H1 (cell line): ENCODE data around the gene MX1. TPM values are rescaled to one million over a fixed set of nuclear protein-coding genes. Genes with fewer than 3 reads are reported as not detected.

Experiments
- CTCF ChIA-PET: fragments of 300-600 bp; sonication (Branson Sonifier 250); formaldehyde crosslinking; loops from one replicate; lab custom pipeline; 2021; ENCODE audit not compliant: partially characterized antibody; lab: Charles Lee
- POLR2A ChIA-PET: fragments of 300-600 bp; sonication (Branson Sonifier 250); formaldehyde crosslinking; loops from one replicate; lab custom pipeline; 2021; ENCODE audit warnings: inconsistent platforms; ENCODE audit not compliant: partially characterized antibody; lab: Charles Lee
- DNase-seq, 2 experiments: peaks; one replicate each; pipeline versions ENCODE4 v3.0.0 to v3.0.0-alpha.2; 2010 to 2022; ENCODE audit warnings: low spot score in 2 of 2, low read depth in 1 of 2, mixed read lengths in 1 of 2
- FAIRE-seq: peaks from 2 replicates; lab custom pipeline; 2011; peaks lifted over from hg19 to GRCh38; lab: Jason Lieb, UNC
- H2AFZ ChIP-seq: 2 replicates; pipeline ENCODE4 v1.8.1; 2012; ENCODE audit warnings: low read length, inconsistent platforms
- H2AK5ac ChIP-seq: 2 replicates; pipeline ENCODE4 v1.6.1; 2013; ENCODE audit warnings: low read depth, low read length
- H2BK120ac ChIP-seq: replicated peaks from 2 replicates; pipeline ENCODE3; 2013; ENCODE audit warnings: low read depth, low read length, inconsistent platforms
- H2BK12ac ChIP-seq: 2 replicates; pipeline ENCODE4 v1.6.1; 2013; ENCODE audit warnings: low read depth, low read length
- H2BK15ac ChIP-seq: 2 replicates; pipeline ENCODE4 v1.6.1; 2013; ENCODE audit warnings: low read length
- H2BK20ac ChIP-seq: 2 replicates; pipeline ENCODE4 v1.6.1; 2013; ENCODE audit warnings: low read length
- H2BK5ac ChIP-seq: 2 replicates; pipeline ENCODE4 v1.6.1; 2013; ENCODE audit warnings: low read depth, low read length
- H3K14ac ChIP-seq: 2 replicates; pipeline ENCODE4 v1.6.1; 2013; ENCODE audit warnings: inconsistent platforms; ENCODE audit not compliant: insufficient read length
- H3K18ac ChIP-seq: 2 replicates; pipeline ENCODE4 v1.6.1; 2013; ENCODE audit warnings: low read length; ENCODE audit errors: extremely low read depth
- H3K23ac ChIP-seq: 2 replicates; pipeline ENCODE4 v1.6.1; 2013; ENCODE audit warnings: inconsistent platforms; ENCODE audit not compliant: insufficient read length
- H3K23me2 ChIP-seq: 2 replicates; pipeline ENCODE4 v1.6.1; 2013; ENCODE audit warnings: low read depth, low read length
- H3K27ac ChIP-seq: 2 replicates; pipeline ENCODE4 v1.6.1; 2011; ENCODE audit warnings: low read depth, low read length, inconsistent platforms
- H3K27me3 ChIP-seq, 4 experiments: replicated peaks in 1 of 4; 1 replicate in 1 of 4; 2 replicates in 3 of 4; pipeline versions ENCODE4 v1.6.1 to v1.8.1; 2011 to 2013; ENCODE audit warnings: low read length in 3 of 4, mild to moderate bottlenecking in 3 of 4, inconsistent platforms in 2 of 4, mixed read lengths in 2 of 4, moderate library complexity in 1 of 4; ENCODE audit not compliant: control insufficient read depth in 3 of 4, insufficient read depth in 3 of 4; ENCODE audit errors: extremely low read depth in 1 of 4
- H3K36me3 ChIP-seq, 4 experiments: 2 replicates each; pipeline versions ENCODE4 v1.6.1 to v1.8.1; 2011 to 2013; ENCODE audit warnings: mild to moderate bottlenecking in 4 of 4, low read length in 3 of 4, moderate library complexity in 2 of 4, control low read depth in 1 of 4, inconsistent platforms in 1 of 4; ENCODE audit not compliant: insufficient read depth in 4 of 4, control insufficient read depth in 2 of 4
- H3K4ac ChIP-seq: replicated peaks from 2 replicates; pipeline ENCODE3; 2013; ENCODE audit warnings: low read length, low read depth, mixed read lengths, inconsistent platforms; ENCODE audit not compliant: insufficient read length
- H3K4me1 ChIP-seq, 4 experiments: replicated peaks in 1 of 4; 1 replicate in 1 of 4; 2 replicates in 3 of 4; pipeline versions ENCODE4 v1.6.1 to v1.8.1; 2011 to 2013; ENCODE audit warnings: low read length in 3 of 4, inconsistent platforms in 2 of 4, mixed read lengths in 1 of 4; ENCODE audit not compliant: insufficient read depth in 4 of 4, control insufficient read depth in 3 of 4
- H3K4me2 ChIP-seq, 2 experiments: 2 replicates each; pipeline versions ENCODE4 v1.6.1 to v1.8.1; 2011 to 2013; ENCODE audit warnings: low read depth in 2 of 2, low read length in 2 of 2, control low read depth in 1 of 2, inconsistent platforms in 1 of 2, mild to moderate bottlenecking in 1 of 2; ENCODE audit not compliant: insufficient read depth in 1 of 2
- H3K4me3 ChIP-seq, 4 experiments: fragments of 200-600, 300-600 bp in 1 of 4; sonication (generic), shearing (Covaris generic), sonication (Bioruptor Twin) in 1 of 4; 2 replicates each; pipeline versions ENCODE4 v1.5.1 to v1.8.1; 2011 to 2016; ENCODE audit warnings: low read length in 4 of 4, low read depth in 3 of 4, control low read depth in 2 of 4, inconsistent platforms in 2 of 4, mild to moderate bottlenecking in 2 of 4, mixed read lengths in 1 of 4, moderate library complexity in 1 of 4; ENCODE audit not compliant: insufficient read depth in 2 of 4; ENCODE audit errors: extremely low read depth in 1 of 4
- H3K56ac ChIP-seq: replicated peaks from 2 replicates; pipeline ENCODE3; 2013; ENCODE audit warnings: low read depth, mild to moderate bottlenecking, mixed read lengths, low read length, inconsistent platforms; ENCODE audit not compliant: insufficient read length
- H3K79me1 ChIP-seq: 2 replicates; pipeline ENCODE4 v1.6.1; 2013; ENCODE audit warnings: low read depth, low read length, control low read depth
- H3K79me2 ChIP-seq, 2 experiments: 2 replicates each; pipeline versions ENCODE4 v1.6.1 to v1.8.1; 2012 to 2013; ENCODE audit warnings: low read length in 2 of 2, mild to moderate bottlenecking in 2 of 2, inconsistent platforms in 1 of 2; ENCODE audit not compliant: insufficient read depth in 2 of 2, control insufficient read depth in 1 of 2
- H3K9ac ChIP-seq, 4 experiments: replicated peaks in 1 of 4; 1 replicate in 1 of 4; 2 replicates in 3 of 4; pipeline versions ENCODE4 v1.6.1 to v1.8.1; 2011 to 2013; ENCODE audit warnings: low read depth in 3 of 4, low read length in 3 of 4, control low read depth in 2 of 4, mild to moderate bottlenecking in 2 of 4, moderate library complexity in 2 of 4, inconsistent platforms in 1 of 4; ENCODE audit errors: extremely low read depth in 1 of 4
- H3K9me3 ChIP-seq, 2 experiments: 2 replicates each; pipeline versions ENCODE4 v1.6.1 to v1.8.1; 2012 to 2013; ENCODE audit warnings: mild to moderate bottlenecking in 2 of 2, moderate library complexity in 2 of 2, control low read depth in 1 of 2, inconsistent platforms in 1 of 2, low read depth in 1 of 2, low read length in 1 of 2, mixed read lengths in 1 of 2; ENCODE audit not compliant: insufficient read depth in 2 of 2
- H4K20me1 ChIP-seq, 2 experiments: replicated peaks in 1 of 2; 2 replicates each; pipeline versions ENCODE3 to v1.8.1; 2011 to 2013; ENCODE audit warnings: inconsistent platforms in 2 of 2, low read length in 2 of 2, mild to moderate bottlenecking in 1 of 2; ENCODE audit not compliant: insufficient read depth in 2 of 2, control insufficient read depth in 1 of 2
- H4K5ac ChIP-seq: 2 replicates; pipeline ENCODE4 v1.6.1; 2013; ENCODE audit warnings: low read length, low read depth, mixed read lengths, inconsistent platforms; ENCODE audit not compliant: insufficient read length
- H4K8ac ChIP-seq: 2 replicates; pipeline ENCODE4 v1.8.0; 2013; ENCODE audit warnings: mild to moderate bottlenecking, moderate library complexity, low read length, inconsistent platforms; ENCODE audit not compliant: insufficient read depth; ENCODE audit errors: extremely low read depth
- H4K91ac ChIP-seq: replicated peaks from 2 replicates; pipeline ENCODE3; 2013; ENCODE audit warnings: low read length, mixed read lengths, inconsistent platforms; ENCODE audit not compliant: insufficient read length
- ASH2L ChIP-seq: fragments of 200-600, 300-600 bp; sonication (generic); IDR thresholded peaks from one replicate; pipeline ENCODE4 v1.7.1; 2017; ENCODE audit warnings: low read length
- ATF3 ChIP-seq: IDR thresholded peaks from 2 replicates; pipeline ENCODE4 v1.6.1; 2011; ENCODE audit warnings: low read depth, mild to moderate bottlenecking, low read length; ENCODE audit not compliant: insufficient read depth
- BACH1 ChIP-seq: IDR thresholded peaks from 2 replicates; pipeline ENCODE4 v1.6.1; 2012; ENCODE audit warnings: low read length, improper control_type of control experiment
- BCL11A ChIP-seq, 2 experiments: IDR thresholded peaks; one replicate each; pipeline ENCODE4 v1.6.1; 2011; ENCODE audit warnings: low read depth in 2 of 2, low read length in 2 of 2, mild to moderate bottlenecking in 2 of 2
- EP300 ChIP-seq, 2 experiments: IDR thresholded peaks; 1 replicate in 1 of 2; 2 replicates in 1 of 2; pipeline ENCODE4 v1.6.1; 2011 to 2012; ENCODE audit warnings: low read depth in 2 of 2, low read length in 2 of 2, mild to moderate bottlenecking in 2 of 2, borderline replicate concordance in 1 of 2, inconsistent platforms in 1 of 2, moderate library complexity in 1 of 2
- HDAC2 ChIP-seq, 2 experiments: fragments of 300-600 bp in 1 of 2; sonication (generic) in 1 of 2; IDR thresholded peaks; 2 replicates each; pipeline ENCODE4 v1.6.1; 2011 to 2012; ENCODE audit warnings: low read depth in 2 of 2, low read length in 2 of 2, mild to moderate bottlenecking in 2 of 2, moderate library complexity in 2 of 2, borderline replicate concordance in 1 of 2, inconsistent platforms in 1 of 2
- SP1 ChIP-seq: IDR thresholded peaks from 2 replicates; pipeline ENCODE4 v1.6.1; 2011; ENCODE audit warnings: low read depth, low read length
- SP2 ChIP-seq: IDR thresholded peaks from 2 replicates; pipeline ENCODE4 v1.6.1; 2012; ENCODE audit warnings: mild to moderate bottlenecking, low read length, inconsistent platforms
- SUZ12 ChIP-seq: fragments of 200-600 bp; sonication (generic); IDR thresholded peaks from 2 replicates; pipeline ENCODE4 v1.6.1; 2012; ENCODE audit warnings: mild to moderate bottlenecking, inconsistent platforms, low read length, moderate library complexity, mixed read lengths
- USF2 ChIP-seq: IDR thresholded peaks from 2 replicates; pipeline ENCODE4 v1.6.1; 2011; ENCODE audit warnings: low read length, improper control_type of control experiment
- WGBS, 2 experiments: shearing (Covaris generic) in 1 of 2; methylation state at CpG; one replicate each; pipeline versions ENCODE4 v1.1.6 to v1.1.7; 2013 to 2015; ENCODE audit warnings: low lambda C conversion rate in 2 of 2, mixed read lengths in 2 of 2, inconsistent platforms in 1 of 2, low coverage in 1 of 2, missing lambda C conversion rate in 1 of 2; ENCODE audit not compliant: insufficient replicate concordance in 2 of 2, insufficient coverage in 1 of 2, insufficient read length in 1 of 2; ENCODE audit errors: extremely low coverage in 1 of 2, missing lambda C conversion rate in 1 of 2; 5-methylcytosine and 5-hydroxymethylcytosine counted together
- polyA plus RNA-seq, 7 experiments: library from polyadenylated mRNA; depleted of rRNA in 3 of 7; stranded (reverse) in 5 of 7; unstranded in 2 of 7; fragments of >200 nt in 5 of 7; fragments of 200-250 nt in 2 of 7; gene quantifications; 1 replicate in 5 of 7; 2 replicates in 1 of 7; 4 replicates in 1 of 7; pipeline versions ENCODE4 v1.2.1 to v1.2.3, GENCODE V29; 2011 to 2013; ENCODE audit warnings: missing spikeins in 2 of 7, mixed read lengths in 2 of 7
- total RNA-seq: library from RNA; stranded (reverse); fragmentation: NEBNext Ultra II Directional; extraction: Animal tissue kit (Norgen Biotek cat#: 25700); gene quantifications from 2 replicates; pipeline ENCODE4 v1.2.1, GENCODE V29; 2021

MX1 gene
- total and polyA plus RNA-seq, 2 of the 8 experiments (the other 6 are each of a cell fraction or from before 2014, with no cell fraction given) = 3.8 to 5.7 TPM

- Histone ChIP-seq H3K14ac (no peak overlapping the region), H3K9me3 (no peaks in the 10 kb centered on the region), H3K27me3 (peaks cover 0 to 3% (median 1%) of the 10 kb centered on the region in 4 experiments; a peak in 2 of 7 replicates), H2BK12ac (no peak overlapping the region), H2BK15ac (no peak overlapping the region), H3K36me3 (no peaks in the 10 kb centered on the region), H3K4ac (no peak overlapping the region), H4K20me1 (no peaks in the 10 kb centered on the region), H3K56ac (no peak overlapping the region), H3K79me2 (0 out of 4 replicates have a peak, but pooled peaks cover 0 to 4% of the 10 kb centered on the region in 2 experiments), H3K4me2 (no peak overlapping the region), H2BK20ac (no peak overlapping the region), H4K8ac (no peak overlapping the region), H4K91ac (no peak overlapping the region), H3K27ac (no peak overlapping the region), H2AFZ (no peak overlapping the region), H2AK5ac (no peak overlapping the region), H3K79me1 (peaks cover 4% of the 10 kb centered on the region; the same call in 1 of the 2 replicates), H3K9ac (no peak overlapping the region), H3K23ac (no peak overlapping the region), H2BK120ac (no peak overlapping the region), H4K5ac (no peak overlapping the region), H3K4me1 (no peaks in the 10 kb centered on the region; a peak in 1 of 7 replicates), H3K4me3 (no peak overlapping the region), H3K23me2 (no peaks in the 10 kb centered on the region), H2BK5ac (no peak overlapping the region), H3K18ac (no peak overlapping the region)
- whole genome bisulfite sequencing, 2 experiments = 100% methylated on average over 2 of the region's 2 CpGs; no CpG with 5 or more reads in 1 of the 2 experiments
- DNase-seq (no peak), FAIRE-seq (no peak)
- no peak for TF ChIP-seq SUZ12
- no peak for TF ChIP-seq SP2
- no peak for TF ChIP-seq USF2
- TF ChIP-seq BACH1 = no peak
- TF ChIP-seq ATF3 = no peak
- no peak for TF ChIP-seq BCL11A (IDR thresholded peaks at IDR 0.05; ENCODE audit: low read depth in 2 of 2, low read length in 2 of 2)
- TF ChIP-seq EP300 (IDR thresholded peaks at IDR 0.05; ENCODE audit: borderline replicate concordance in 1 of 2, low read depth in 2 of 2, low read length in 2 of 2) = no peak
- no peak for TF ChIP-seq ASH2L
- no peak for TF ChIP-seq SP1
- TF ChIP-seq HDAC2 (IDR thresholded peaks at IDR 0.05; ENCODE audit: borderline replicate concordance in 1 of 2, low read depth in 2 of 2, low read length in 2 of 2) = no peak
- ChIA-PET CTCF (no interaction called here), POLR2A (no interaction called here)
Measured at GRCh38 chr21:41499920-41500319, 73.9 kb downstream of the MX1 start.
